Measurements from ENCODE around the gene RHOJ. TPM values are rescaled to one million over a fixed set of nuclear protein-coding genes. Genes with fewer than 3 reads are reported as not detected.

The RHOJ gene
- total and polyA plus RNA-seq, 10 of the 15 experiments (the other 5 are each of a cell fraction or from before 2014, with no cell fraction given), result not detected

DNA sequence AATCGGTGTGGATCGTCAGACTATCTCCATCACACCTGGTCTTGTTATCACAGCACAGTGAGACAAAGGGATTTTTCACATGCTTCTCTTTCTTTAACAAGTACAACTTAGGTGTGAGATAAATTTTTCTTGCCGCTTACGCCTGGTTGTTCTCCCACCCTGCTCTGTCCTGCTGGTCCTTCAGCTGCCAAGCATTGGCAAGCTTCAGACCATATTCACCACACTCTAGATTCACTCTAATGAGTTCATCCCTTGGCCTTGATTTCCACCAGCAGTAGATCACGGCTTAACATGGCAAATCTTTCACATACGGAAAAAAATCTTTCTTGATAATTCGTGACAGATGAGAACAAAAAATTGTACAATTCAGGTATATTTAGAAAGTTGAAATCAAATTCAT is 33.5 kb downstream of the RHOJ start (continued):
- TF ChIP-seq MYB (IDR thresholded peaks at IDR 0.05; ENCODE audit: borderline replicate concordance, low read depth, low read length) (no peak), STAT3 (IDR thresholded peaks at IDR 0.05; ENCODE audit: low read depth, low read length) (no peak)

- H3K9me3 ChIP-seq (replicated peaks; ENCODE audit: control insufficient read depth, insufficient read depth, low read length), result no peaks in the 10 kb centered on the region
- H3K9ac ChIP-seq (ENCODE audit: control insufficient read depth, insufficient read depth, low read length), result no peak overlapping the region
- no peak overlapping the region for H3K4me2 ChIP-seq (ENCODE audit: control insufficient read depth, insufficient read depth)
- no peak overlapping the region for H3K27ac ChIP-seq (ENCODE audit: control insufficient read depth, insufficient read depth)
- H3K4me3 ChIP-seq, result no peak overlapping the region
- no peaks in the 10 kb centered on the region for H3K36me3 ChIP-seq (ENCODE audit: control insufficient read depth in 2 of 2, insufficient read depth in 2 of 2, low read length in 1 of 2)
- H3K4me1 ChIP-seq (ENCODE audit: control insufficient read depth, insufficient read depth, low read length), result no peaks in the 10 kb centered on the region
- no peaks in the 10 kb centered on the region for H3K27me3 ChIP-seq (replicated peaks in 1 of 2; ENCODE audit: control insufficient read depth in 2 of 2, insufficient read depth in 2 of 2, low read length in 1 of 2)
- no TSS peak for BruUV-seq (replicated peaks)
- FAIRE-seq (no peak), DNase-seq (ENCODE audit: low read depth, low spot score) (no peak), ATAC-seq (no peak)
- intact Hi-C loops (cut with micrococcal nuclease; ENCODE audit: unreplicated experiment) (no loop called here), in situ Hi-C loops (cut with MboI) (no loop called here)
- H2AFZ ChIP-seq (ENCODE audit: control insufficient read depth, low read depth, low read length), result no peak overlapping the region
- ChIA-PET RAD21 (ENCODE audit: unreplicated experiment) (no interaction called here), POLR2A (no interaction called here), CTCF (no interaction called here), SMC1A (ENCODE audit: uncharacterized antibody, unreplicated experiment) (interaction anchor here (0.7 kb wide), 1 partner anchor 14 kb away, joined by 3 read pairs; no protein-coding TSS in a partner anchor)
- H3K79me2 ChIP-seq (ENCODE audit: control insufficient read depth, insufficient read depth, low read length), result no peaks in the 10 kb centered on the region
- no peaks in the 10 kb centered on the region for H4K20me1 ChIP-seq (ENCODE audit: control insufficient read depth, insufficient read depth)
- 0% methylated on average over 2 of the region's 2 CpGs for WGBS (ENCODE audit: insufficient coverage, insufficient replicate concordance, low lambda C conversion rate, missing lambda C conversion rate)
- no peak for TF ChIP-seq ETV6 (conservative IDR thresholded peaks at IDR 0.05 in 1 of 2, IDR thresholded peaks at IDR 0.05 in 1 of 2; ENCODE audit: borderline replicate concordance in 1 of 2, low read depth in 1 of 2)
- TF ChIP-seq SIN3A (IDR thresholded peaks at IDR 0.05; ENCODE audit: low read depth, low read length), result no peak
- no peak for TF ChIP-seq ESRRA (IDR thresholded peaks at IDR 0.05; ENCODE audit: low read length)
- no peak for TF ChIP-seq RAD21 (IDR thresholded peaks at IDR 0.05; ENCODE audit: insufficient read depth, low read depth, low read length)
- TF ChIP-seq IKZF2 (IDR thresholded peaks at IDR 0.05), result no peak
- TF ChIP-seq SKIL (IDR thresholded peaks at IDR 0.05; ENCODE audit: low read depth, poor library complexity, severe bottlenecking), result no peak
- TF ChIP-seq RELA (IDR thresholded peaks at IDR 0.05; ENCODE audit: borderline replicate concordance, partially characterized antibody), result no peak
- TF ChIP-seq TCF7 (IDR thresholded peaks at IDR 0.05; ENCODE audit: borderline replicate concordance), result no peak
- no peak for TF ChIP-seq E4F1 (IDR thresholded peaks at IDR 0.05; ENCODE audit: borderline replicate concordance, partially characterized antibody)
- TF ChIP-seq, protein P1, sequence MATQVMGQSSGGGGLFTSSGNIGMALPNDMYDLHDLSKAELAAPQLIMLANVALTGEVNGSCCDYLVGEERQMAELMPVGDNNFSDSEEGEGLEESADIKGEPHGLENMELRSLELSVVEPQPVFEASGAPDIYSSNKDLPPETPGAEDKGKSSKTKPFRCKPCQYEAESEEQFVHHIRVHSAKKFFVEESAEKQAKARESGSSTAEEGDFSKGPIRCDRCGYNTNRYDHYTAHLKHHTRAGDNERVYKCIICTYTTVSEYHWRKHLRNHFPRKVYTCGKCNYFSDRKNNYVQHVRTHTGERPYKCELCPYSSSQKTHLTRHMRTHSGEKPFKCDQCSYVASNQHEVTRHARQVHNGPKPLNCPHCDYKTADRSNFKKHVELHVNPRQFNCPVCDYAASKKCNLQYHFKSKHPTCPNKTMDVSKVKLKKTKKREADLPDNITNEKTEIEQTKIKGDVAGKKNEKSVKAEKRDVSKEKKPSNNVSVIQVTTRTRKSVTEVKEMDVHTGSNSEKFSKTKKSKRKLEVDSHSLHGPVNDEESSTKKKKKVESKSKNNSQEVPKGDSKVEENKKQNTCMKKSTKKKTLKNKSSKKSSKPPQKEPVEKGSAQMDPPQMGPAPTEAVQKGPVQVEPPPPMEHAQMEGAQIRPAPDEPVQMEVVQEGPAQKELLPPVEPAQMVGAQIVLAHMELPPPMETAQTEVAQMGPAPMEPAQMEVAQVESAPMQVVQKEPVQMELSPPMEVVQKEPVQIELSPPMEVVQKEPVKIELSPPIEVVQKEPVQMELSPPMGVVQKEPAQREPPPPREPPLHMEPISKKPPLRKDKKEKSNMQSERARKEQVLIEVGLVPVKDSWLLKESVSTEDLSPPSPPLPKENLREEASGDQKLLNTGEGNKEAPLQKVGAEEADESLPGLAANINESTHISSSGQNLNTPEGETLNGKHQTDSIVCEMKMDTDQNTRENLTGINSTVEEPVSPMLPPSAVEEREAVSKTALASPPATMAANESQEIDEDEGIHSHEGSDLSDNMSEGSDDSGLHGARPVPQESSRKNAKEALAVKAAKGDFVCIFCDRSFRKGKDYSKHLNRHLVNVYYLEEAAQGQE (IDR thresholded peaks at IDR 0.05; ENCODE audit: low read depth, low read length), result no peak
- no peak for TF ChIP-seq TBL1XR1 (IDR thresholded peaks at IDR 0.05; ENCODE audit: low read depth, low read length)
- TF ChIP-seq YY1 (IDR thresholded peaks at IDR 0.05; ENCODE audit: low read depth, low read length), result no peak
- no peak for TF ChIP-seq RUNX3 (IDR thresholded peaks at IDR 0.05; ENCODE audit: low read length)
- TF ChIP-seq TCF3 (IDR thresholded peaks at IDR 0.05; ENCODE audit: borderline replicate concordance, insufficient read depth, low read depth, low read length), result no peak
Observed at GRCh38 chr14:63240221-63240620, 36.0 kb downstream of the RHOJ start.
